Measurements from ENCODE around the gene DFFB. TPM values are rescaled to one million over a fixed set of nuclear protein-coding genes. Genes with fewer than 3 reads are reported as not detected.

Gene DFFB
- total and polyA plus RNA-seq, 9 of the 15 experiments (the other 6 are each of a cell fraction or from before 2014, with no cell fraction given): 2.3 to 15.8 (median 11.5) TPM

DNA sequence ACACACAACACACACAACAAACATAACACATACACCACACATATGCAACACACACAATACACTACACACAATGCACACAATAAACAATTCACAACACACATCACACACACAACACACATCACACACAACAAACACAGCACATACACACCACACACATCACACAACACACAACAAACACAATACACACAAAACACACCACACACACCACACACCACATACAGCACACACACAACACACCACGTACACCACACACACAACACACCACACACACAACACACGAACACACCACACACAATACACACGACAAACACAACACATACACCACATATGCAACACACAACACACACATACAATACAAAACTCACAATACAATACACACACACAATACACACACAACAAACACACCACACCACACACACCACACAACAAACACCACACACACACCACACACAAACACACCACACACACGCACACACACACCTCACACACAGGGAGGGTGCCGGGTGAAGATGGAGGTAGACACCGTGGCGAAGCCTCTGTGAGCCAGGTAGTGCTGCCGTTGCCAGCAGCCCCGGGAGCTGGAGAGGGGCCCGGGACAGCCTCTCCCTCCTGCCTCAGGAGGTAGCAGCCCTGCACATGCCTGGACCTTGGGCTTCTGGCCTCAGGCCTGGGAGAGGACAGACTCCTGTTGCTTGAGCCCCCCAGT, 73.2 kb downstream of the DFFB start (continued):
- TF ChIP-seq MYBL2 (IDR thresholded peaks at IDR 0.05; ENCODE audit: low read depth) (no peak; the same call in 1 of the 2 replicates), MYBL2 (CRISPR knock-in tag; IDR thresholded peaks at IDR 0.05; ENCODE audit: borderline replicate concordance) (no peak), WHSC1 (IDR thresholded peaks at IDR 0.05; ENCODE audit: low read length) (no peak), HDAC1 (IDR thresholded peaks at IDR 0.05) (peak in 1 of 2 experiments; percentile 64; a peak in 2 of 4 replicates), TARDBP (IDR thresholded peaks at IDR 0.05) (no peak), LARP7 (IDR thresholded peaks at IDR 0.05) (peak; percentile 76; the same call in 1 of the 2 replicates), DPF2 (IDR thresholded peaks at IDR 0.05) (0 out of 2 replicates have a peak, but pooled peaks have one; percentile 21), TRIM24 (IDR thresholded peaks at IDR 0.05) (0 out of 4 replicates have a peak, but pooled peaks of 1 of the 2 experiments have one; percentile 13), NCOA4 (IDR thresholded peaks at IDR 0.05; ENCODE audit: partially characterized antibody) (peak; percentile 46), ZNF140 (CRISPR knock-in tag; IDR thresholded peaks at IDR 0.05) (no peak), CSDE1 (IDR thresholded peaks at IDR 0.05) (peak in 1 of 2 experiments; percentile 46; a peak in 1 of 4 replicates), ZNF316 (IDR thresholded peaks at IDR 0.05) (0 out of 2 replicates have a peak, but pooled peaks have one; percentile 4), BCOR (IDR thresholded peaks at IDR 0.05) (0 out of 2 replicates have a peak, but pooled peaks have one; percentile 23)
- TF ChIP-seq, protein P1, sequence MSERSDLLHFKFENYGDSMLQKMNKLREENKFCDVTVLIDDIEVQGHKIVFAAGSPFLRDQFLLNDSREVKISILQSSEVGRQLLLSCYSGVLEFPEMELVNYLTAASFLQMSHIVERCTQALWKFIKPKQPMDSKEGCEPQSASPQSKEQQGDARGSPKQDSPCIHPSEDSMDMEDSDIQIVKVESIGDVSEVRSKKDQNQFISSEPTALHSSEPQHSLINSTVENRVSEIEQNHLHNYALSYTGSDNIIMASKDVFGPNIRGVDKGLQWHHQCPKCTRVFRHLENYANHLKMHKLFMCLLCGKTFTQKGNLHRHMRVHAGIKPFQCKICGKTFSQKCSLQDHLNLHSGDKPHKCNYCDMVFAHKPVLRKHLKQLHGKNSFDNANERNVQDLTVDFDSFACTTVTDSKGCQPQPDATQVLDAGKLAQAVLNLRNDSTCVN (CRISPR knock-in tag; IDR thresholded peaks at IDR 0.05): 0 out of 2 replicates have a peak, but pooled peaks have one; percentile 70
- TF ChIP-seq, protein P2, sequence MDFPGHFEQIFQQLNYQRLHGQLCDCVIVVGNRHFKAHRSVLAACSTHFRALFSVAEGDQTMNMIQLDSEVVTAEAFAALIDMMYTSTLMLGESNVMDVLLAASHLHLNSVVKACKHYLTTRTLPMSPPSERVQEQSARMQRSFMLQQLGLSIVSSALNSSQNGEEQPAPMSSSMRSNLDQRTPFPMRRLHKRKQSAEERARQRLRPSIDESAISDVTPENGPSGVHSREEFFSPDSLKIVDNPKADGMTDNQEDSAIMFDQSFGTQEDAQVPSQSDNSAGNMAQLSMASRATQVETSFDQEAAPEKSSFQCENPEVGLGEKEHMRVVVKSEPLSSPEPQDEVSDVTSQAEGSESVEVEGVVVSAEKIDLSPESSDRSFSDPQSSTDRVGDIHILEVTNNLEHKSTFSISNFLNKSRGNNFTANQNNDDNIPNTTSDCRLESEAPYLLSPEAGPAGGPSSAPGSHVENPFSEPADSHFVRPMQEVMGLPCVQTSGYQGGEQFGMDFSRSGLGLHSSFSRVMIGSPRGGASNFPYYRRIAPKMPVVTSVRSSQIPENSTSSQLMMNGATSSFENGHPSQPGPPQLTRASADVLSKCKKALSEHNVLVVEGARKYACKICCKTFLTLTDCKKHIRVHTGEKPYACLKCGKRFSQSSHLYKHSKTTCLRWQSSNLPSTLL (IDR thresholded peaks at IDR 0.05): 0 out of 2 replicates have a peak, but pooled peaks have one; percentile 49
- TF ChIP-seq, protein P3, sequence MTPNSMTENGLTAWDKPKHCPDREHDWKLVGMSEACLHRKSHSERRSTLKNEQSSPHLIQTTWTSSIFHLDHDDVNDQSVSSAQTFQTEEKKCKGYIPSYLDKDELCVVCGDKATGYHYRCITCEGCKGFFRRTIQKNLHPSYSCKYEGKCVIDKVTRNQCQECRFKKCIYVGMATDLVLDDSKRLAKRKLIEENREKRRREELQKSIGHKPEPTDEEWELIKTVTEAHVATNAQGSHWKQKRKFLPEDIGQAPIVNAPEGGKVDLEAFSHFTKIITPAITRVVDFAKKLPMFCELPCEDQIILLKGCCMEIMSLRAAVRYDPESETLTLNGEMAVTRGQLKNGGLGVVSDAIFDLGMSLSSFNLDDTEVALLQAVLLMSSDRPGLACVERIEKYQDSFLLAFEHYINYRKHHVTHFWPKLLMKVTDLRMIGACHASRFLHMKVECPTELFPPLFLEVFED (CRISPR knock-in tag; conservative IDR thresholded peaks at IDR 0.05): peak; percentile 76
- TF ChIP-seq, protein P4, sequence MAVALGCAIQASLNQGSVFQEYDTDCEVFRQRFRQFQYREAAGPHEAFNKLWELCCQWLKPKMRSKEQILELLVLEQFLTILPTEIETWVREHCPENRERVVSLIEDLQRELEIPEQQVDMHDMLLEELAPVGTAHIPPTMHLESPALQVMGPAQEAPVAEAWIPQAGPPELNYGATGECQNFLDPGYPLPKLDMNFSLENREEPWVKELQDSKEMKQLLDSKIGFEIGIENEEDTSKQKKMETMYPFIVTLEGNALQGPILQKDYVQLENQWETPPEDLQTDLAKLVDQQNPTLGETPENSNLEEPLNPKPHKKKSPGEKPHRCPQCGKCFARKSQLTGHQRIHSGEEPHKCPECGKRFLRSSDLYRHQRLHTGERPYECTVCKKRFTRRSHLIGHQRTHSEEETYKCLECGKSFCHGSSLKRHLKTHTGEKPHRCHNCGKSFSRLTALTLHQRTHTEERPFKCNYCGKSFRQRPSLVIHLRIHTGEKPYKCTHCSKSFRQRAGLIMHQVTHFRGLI (CRISPR knock-in tag; IDR thresholded peaks at IDR 0.05): no peak

All from K562 (cell line).